ENCODE data around the gene GREM2. TPM values are rescaled to one million over a fixed set of nuclear protein-coding genes. Genes with fewer than 3 reads are reported as not detected.

GREM2 gene
- polyA plus RNA-seq, 4 donors, result 0.49 to 1.4 (median 0.89) TPM

GRCh38 chr1:240503036-240503435 is 108.9 kb downstream of the GREM2 start:
- DNase-seq (ENCODE audit: low read depth in 4 of 4, low spot score in 3 of 4), result no peak

- DNase-seq (ENCODE audit: low read depth in 4 of 4, low spot score in 3 of 4), result no peak
These were observed 110.8 kb downstream of the GREM2 start for GRCh38 chr1:240501115-240501514.

- no peak for DNase-seq (ENCODE audit: low read depth in 4 of 4, low spot score in 3 of 4)
These were observed 111.3 kb downstream of the GREM2 start for GRCh38 chr1:240500647-240501046.

- no peak for DNase-seq (ENCODE audit: low read depth in 4 of 4, low spot score in 3 of 4)
These were observed 112.9 kb downstream of the GREM2 start for GRCh38 chr1:240499012-240499411.

GRCh38 chr1:240498335-240498734 is 113.6 kb downstream of the GREM2 start:
- no peak for DNase-seq (ENCODE audit: low read depth in 4 of 4, low spot score in 3 of 4)

GRCh38 chr1:240497908-240498307 is 114.0 kb downstream of the GREM2 start:
- DNase-seq (ENCODE audit: low read depth in 4 of 4, low spot score in 3 of 4), result no peak

- no peak for DNase-seq (ENCODE audit: low read depth in 4 of 4, low spot score in 3 of 4)
These were observed 115.0 kb downstream of the GREM2 start for GRCh38 chr1:240496941-240497340.

GRCh38 chr1:240496356-240496755 is 115.6 kb downstream of the GREM2 start:
- no peak for DNase-seq (ENCODE audit: low read depth in 4 of 4, low spot score in 3 of 4)

GRCh38 chr1:240495601-240496000 is 116.4 kb downstream of the GREM2 start:
- no peak for DNase-seq (ENCODE audit: low read depth in 4 of 4, low spot score in 3 of 4)

- DNase-seq (ENCODE audit: low read depth in 4 of 4, low spot score in 3 of 4), result peak in 1 of 4 donors; percentile 3
These were observed 119.0 kb downstream of the GREM2 start for GRCh38 chr1:240492832-240493440.

GRCh38 chr1:240491796-240492195 is 120.2 kb downstream of the GREM2 start:
- DNase-seq (ENCODE audit: low read depth in 4 of 4, low spot score in 3 of 4), result no peak

- no peak for DNase-seq (ENCODE audit: low read depth in 4 of 4, low spot score in 3 of 4)
These were observed 120.8 kb downstream of the GREM2 start for GRCh38 chr1:240491156-240491555.

GRCh38 chr1:240487493-240487892 is 124.5 kb downstream of the GREM2 start:
- DNase-seq (ENCODE audit: low read depth in 4 of 4, low spot score in 3 of 4), result no peak

- no peak for DNase-seq (ENCODE audit: low read depth in 4 of 4, low spot score in 3 of 4)
These were observed 125.3 kb downstream of the GREM2 start for GRCh38 chr1:240486611-240487010.

- DNase-seq (ENCODE audit: low read depth in 4 of 4, low spot score in 3 of 4), result no peak
These were observed 127.0 kb downstream of the GREM2 start for GRCh38 chr1:240484804-240485443.

- DNase-seq (ENCODE audit: low read depth in 4 of 4, low spot score in 3 of 4), result no peak
These were observed 133.4 kb downstream of the GREM2 start for GRCh38 chr1:240478536-240478935.

- no peak for DNase-seq (ENCODE audit: low read depth in 4 of 4, low spot score in 3 of 4)
These were observed 136.1 kb downstream of the GREM2 start for GRCh38 chr1:240475832-240476231.

- no peak for DNase-seq (ENCODE audit: low read depth in 4 of 4, low spot score in 3 of 4)
These were observed 137.8 kb downstream of the GREM2 start for GRCh38 chr1:240474133-240474614.

- DNase-seq (ENCODE audit: low read depth in 4 of 4, low spot score in 3 of 4), result no peak
These were observed 143.3 kb downstream of the GREM2 start for GRCh38 chr1:240468656-240469055.

- no peak for DNase-seq (ENCODE audit: low read depth in 4 of 4, low spot score in 3 of 4)
These were observed 144.1 kb downstream of the GREM2 start for GRCh38 chr1:240467895-240468294.

- no peak for DNase-seq (ENCODE audit: low read depth in 4 of 4, low spot score in 3 of 4)
These were observed 145.4 kb downstream of the GREM2 start for GRCh38 chr1:240466509-240466908.

GRCh38 chr1:240465531-240465940 is 146.4 kb downstream of the GREM2 start:
- DNase-seq (ENCODE audit: low read depth in 4 of 4, low spot score in 3 of 4), result no peak
